SH-SY5Y (cell line): ENCODE data around the gene KCNK1.

Experiments
- GATA2 ChIP-seq: IDR thresholded peaks from 2 replicates; pipeline ENCODE4 v1.6.1; 2011; ENCODE audit warnings: mild to moderate bottlenecking, low read depth, low read length
- GATA3 ChIP-seq: IDR thresholded peaks from 2 replicates; pipeline ENCODE4 v1.6.1; 2011; ENCODE audit warnings: low read depth, mild to moderate bottlenecking, low read length, moderate library complexity

GRCh38 chr1:233615571-233615970 lies 1.7 kb downstream of the KCNK1 start:
- no peak for TF ChIP-seq GATA3
- TF ChIP-seq GATA2, result no peak; the same call in 1 of the 2 replicates
